ENCODE measurements around the gene DVL2.

- TF ChIP-seq, protein P1, sequence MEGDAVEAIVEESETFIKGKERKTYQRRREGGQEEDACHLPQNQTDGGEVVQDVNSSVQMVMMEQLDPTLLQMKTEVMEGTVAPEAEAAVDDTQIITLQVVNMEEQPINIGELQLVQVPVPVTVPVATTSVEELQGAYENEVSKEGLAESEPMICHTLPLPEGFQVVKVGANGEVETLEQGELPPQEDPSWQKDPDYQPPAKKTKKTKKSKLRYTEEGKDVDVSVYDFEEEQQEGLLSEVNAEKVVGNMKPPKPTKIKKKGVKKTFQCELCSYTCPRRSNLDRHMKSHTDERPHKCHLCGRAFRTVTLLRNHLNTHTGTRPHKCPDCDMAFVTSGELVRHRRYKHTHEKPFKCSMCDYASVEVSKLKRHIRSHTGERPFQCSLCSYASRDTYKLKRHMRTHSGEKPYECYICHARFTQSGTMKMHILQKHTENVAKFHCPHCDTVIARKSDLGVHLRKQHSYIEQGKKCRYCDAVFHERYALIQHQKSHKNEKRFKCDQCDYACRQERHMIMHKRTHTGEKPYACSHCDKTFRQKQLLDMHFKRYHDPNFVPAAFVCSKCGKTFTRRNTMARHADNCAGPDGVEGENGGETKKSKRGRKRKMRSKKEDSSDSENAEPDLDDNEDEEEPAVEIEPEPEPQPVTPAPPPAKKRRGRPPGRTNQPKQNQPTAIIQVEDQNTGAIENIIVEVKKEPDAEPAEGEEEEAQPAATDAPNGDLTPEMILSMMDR (IDR thresholded peaks at IDR 0.05): no peak
- TF ChIP-seq POLR2A (IDR thresholded peaks at IDR 0.05): no peak
Observed at GRCh38 chr17:7251661-7252175, 17.4 kb upstream of the DVL2 start, which contains the start of gene CTDNEP1.

Data from lower leg skin (tissue), 3 donors.